Epidermal melanocyte (primary cell): Measurements from ENCODE around the gene SMAD6.

Experiments used
- DNase-seq: peaks from one replicate; pipeline ENCODE4 v3.0.0; 2011; ENCODE audit warnings: low spot score; ENCODE audit not compliant: insufficient read length

The SMAD6 gene

GRCh38 chr15:66789029-66790025 is 87.3 kb downstream of the SMAD6 start:
- peak; percentile 70 for DNase-seq

- DNase-seq, result no peak
Observed at GRCh38 chr15:66795851-66796250, 93.8 kb downstream of the SMAD6 start.

- DNase-seq, result no peak
Observed at GRCh38 chr15:66796343-66796742, 94.3 kb downstream of the SMAD6 start.

- DNase-seq, result no peak
Observed at GRCh38 chr15:66797921-66798320, 95.9 kb downstream of the SMAD6 start.

- no peak for DNase-seq
Observed at GRCh38 chr15:66798426-66799061, 96.5 kb downstream of the SMAD6 start.

GRCh38 chr15:66799242-66799641 is 97.2 kb downstream of the SMAD6 start:
- no peak for DNase-seq

GRCh38 chr15:66800584-66801235 is 98.7 kb downstream of the SMAD6 start:
- no peak for DNase-seq

- no peak for DNase-seq
Observed at GRCh38 chr15:66801266-66801665, 99.2 kb downstream of the SMAD6 start.

- no peak for DNase-seq
Observed at GRCh38 chr15:66802025-66803001, 100.3 kb downstream of the SMAD6 start.

GRCh38 chr15:66803182-66803729 is 101.2 kb downstream of the SMAD6 start:
- peak; percentile 75 for DNase-seq

GRCh38 chr15:66803749-66804148 is 101.7 kb downstream of the SMAD6 start:
- no peak for DNase-seq

- no peak for DNase-seq
Observed at GRCh38 chr15:66805202-66805885, 103.3 kb downstream of the SMAD6 start.

- DNase-seq, result no peak
Observed at GRCh38 chr15:66808181-66808824, 106.3 kb downstream of the SMAD6 start.

- no peak for DNase-seq
Observed at GRCh38 chr15:66809664-66810063, 107.6 kb downstream of the SMAD6 start.

GRCh38 chr15:66815318-66815717 is 113.3 kb downstream of the SMAD6 start:
- DNase-seq, result no peak

- DNase-seq, result no peak
Observed at GRCh38 chr15:66816201-66816600, 114.2 kb downstream of the SMAD6 start.

GRCh38 chr15:66819084-66819483 is 117.0 kb downstream of the SMAD6 start:
- no peak for DNase-seq

GRCh38 chr15:66820481-66821176 is 118.6 kb downstream of the SMAD6 start:
- no peak for DNase-seq

GRCh38 chr15:66821307-66821706 is 119.3 kb downstream of the SMAD6 start:
- no peak for DNase-seq
